A673 (cell line): ENCODE data around the gene RMDN3.

Experiments
- EZH2 ChIP-seq: fragments of 200-600 bp; sonication (generic); IDR thresholded peaks from 2 replicates; pipeline ENCODE4 v1.6.1; 2017; ENCODE audit warnings: borderline replicate concordance, low read depth, mild to moderate bottlenecking, mixed read lengths, antibody characterized with exemption, low read length; ENCODE audit not compliant: poor library complexity, severe bottlenecking
- TF ChIP-seq, protein P1 (sequence below): fragments of 300-800, 200-600 bp; sonication (generic); conservative IDR thresholded peaks from 2 replicates; pipeline ENCODE4 v1.5.1; 2017; ENCODE audit warnings: low read depth, mild to moderate bottlenecking, antibody characterized with exemption, low read length, moderate library complexity, mixed read lengths

DNA sequence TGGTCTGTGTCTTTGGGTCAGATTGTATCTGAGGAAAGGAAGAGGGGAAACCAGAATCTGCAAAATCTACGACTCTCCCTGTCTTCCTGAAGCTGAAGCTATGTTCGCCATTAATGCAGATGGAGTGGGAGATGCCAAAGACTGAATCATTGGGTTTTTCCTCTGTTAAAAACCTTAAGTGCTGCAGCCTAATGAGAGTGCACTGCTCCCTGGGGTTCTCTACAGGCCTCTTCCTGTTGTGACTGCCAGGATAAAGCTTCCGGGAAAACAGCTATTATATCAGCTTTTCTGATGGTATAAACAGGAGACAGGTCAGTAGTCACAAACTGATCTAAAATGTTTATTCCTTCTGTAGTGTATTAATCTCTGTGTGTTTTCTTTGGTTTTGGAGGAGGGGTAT, 24.0 kb downstream of the RMDN3 start:
- TF ChIP-seq, protein P1, sequence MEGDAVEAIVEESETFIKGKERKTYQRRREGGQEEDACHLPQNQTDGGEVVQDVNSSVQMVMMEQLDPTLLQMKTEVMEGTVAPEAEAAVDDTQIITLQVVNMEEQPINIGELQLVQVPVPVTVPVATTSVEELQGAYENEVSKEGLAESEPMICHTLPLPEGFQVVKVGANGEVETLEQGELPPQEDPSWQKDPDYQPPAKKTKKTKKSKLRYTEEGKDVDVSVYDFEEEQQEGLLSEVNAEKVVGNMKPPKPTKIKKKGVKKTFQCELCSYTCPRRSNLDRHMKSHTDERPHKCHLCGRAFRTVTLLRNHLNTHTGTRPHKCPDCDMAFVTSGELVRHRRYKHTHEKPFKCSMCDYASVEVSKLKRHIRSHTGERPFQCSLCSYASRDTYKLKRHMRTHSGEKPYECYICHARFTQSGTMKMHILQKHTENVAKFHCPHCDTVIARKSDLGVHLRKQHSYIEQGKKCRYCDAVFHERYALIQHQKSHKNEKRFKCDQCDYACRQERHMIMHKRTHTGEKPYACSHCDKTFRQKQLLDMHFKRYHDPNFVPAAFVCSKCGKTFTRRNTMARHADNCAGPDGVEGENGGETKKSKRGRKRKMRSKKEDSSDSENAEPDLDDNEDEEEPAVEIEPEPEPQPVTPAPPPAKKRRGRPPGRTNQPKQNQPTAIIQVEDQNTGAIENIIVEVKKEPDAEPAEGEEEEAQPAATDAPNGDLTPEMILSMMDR, result no peak
- TF ChIP-seq EZH2, result no peak
